ENCODE results near the gene NELFA.
"Not testable (repeated sequence)": the region's sequence is repeated elsewhere in the genome, so short reads cannot be mapped to it uniquely, and the experiment has no call there.

- TF ChIP-seq CTCF, POLR2A (IDR thresholded peaks at IDR 0.05): not testable (repeated sequence)
Observed at GRCh38 chr4:1993718-1994516, 14.9 kb downstream of the NELFA start.

All from right lobe of liver (tissue), 4 donors.